Activated effector memory CD4-positive, alpha-beta T cell treated with anti-CD3 and anti-CD28 coated beads, Interleukin-2, amount 50 U/mL, for 16 hours (primary cell): ENCODE results near the gene ZNF667.

ENCODE experiments used
- DNase-seq: peaks from one replicate; pipeline ENCODE4 v3.0.0-alpha.2; 2020

The ZNF667 gene

GRCh38 chr19:56476651-56477428 is at the start of gene ZNF667:
TSS of gene ZNF667 (minus strand) at chr19:56477345. CDS start at chr19:56462370, 14,975 bp downstream.
- DNase-seq = no peak

GRCh38 chr19:56525214-56525860 is 48.2 kb upstream of the ZNF667 start:
- no peak for DNase-seq

- DNase-seq = no peak
These were observed 31.2 kb upstream of the ZNF667 start for GRCh38 chr19:56508290-56508778.

- peak; percentile 89 for DNase-seq
These were observed 30.5 kb upstream of the ZNF667 start, which contains the start of gene ZNF471 for GRCh38 chr19:56507446-56508289. TSS of gene ZNF471 (plus strand) at chr19:56507855. CDS start at chr19:56511572, 3,717 bp downstream.

- DNase-seq = no peak
These were observed 27.4 kb upstream of the ZNF667 start for GRCh38 chr19:56504581-56504980.

- DNase-seq = no peak
These were observed 14.3 kb upstream of the ZNF667 start for GRCh38 chr19:56491399-56491798.

- DNase-seq = peak; percentile 66
These were observed 539 bp upstream of the ZNF667 start for GRCh38 chr19:56477429-56478338.

- DNase-seq = no peak
These were observed 1.1 kb downstream of the ZNF667 start for GRCh38 chr19:56476093-56476492.

GRCh38 chr19:56474308-56474707 is 2.8 kb downstream of the ZNF667 start:
- no peak for DNase-seq

GRCh38 chr19:56441206-56441792 is 35.8 kb downstream of the ZNF667 start:
- no peak for DNase-seq

- no peak for DNase-seq
These were observed 53.2 kb downstream of the ZNF667 start for GRCh38 chr19:56423985-56424353.

- no peak for DNase-seq
These were observed 53.7 kb downstream of the ZNF667 start for GRCh38 chr19:56423276-56423984.

GRCh38 chr19:56405062-56405461 is 72.1 kb downstream of the ZNF667 start:
- no peak for DNase-seq

- peak; percentile 61 for DNase-seq
These were observed 72.5 kb downstream of the ZNF667 start for GRCh38 chr19:56404705-56405056.

GRCh38 chr19:56403764-56404704 is 73.1 kb downstream of the ZNF667 start, which contains the start of gene ZNF583:
TSS of gene ZNF583 (plus strand) at chr19:56404332. CDS start at chr19:56407115, 2,783 bp downstream.
- peak; percentile 97 for DNase-seq

- DNase-seq = peak; percentile 70
These were observed 73.9 kb downstream of the ZNF667 start for GRCh38 chr19:56403261-56403660.

- no peak for DNase-seq
These were observed 76.7 kb downstream of the ZNF667 start for GRCh38 chr19:56400485-56400884.

- DNase-seq = no peak
These were observed 78.3 kb downstream of the ZNF667 start for GRCh38 chr19:56398809-56399208.

GRCh38 chr19:56393119-56394012 is 83.8 kb downstream of the ZNF667 start, which contains the start of gene ZNF582:
TSS of gene ZNF582 (minus strand) at chr19:56393534. CDS start at chr19:56391752, 1,782 bp downstream.
- DNase-seq = peak; percentile 95
